ENCODE data around the gene ACTRT2.

The ACTRT2 gene

DNA sequence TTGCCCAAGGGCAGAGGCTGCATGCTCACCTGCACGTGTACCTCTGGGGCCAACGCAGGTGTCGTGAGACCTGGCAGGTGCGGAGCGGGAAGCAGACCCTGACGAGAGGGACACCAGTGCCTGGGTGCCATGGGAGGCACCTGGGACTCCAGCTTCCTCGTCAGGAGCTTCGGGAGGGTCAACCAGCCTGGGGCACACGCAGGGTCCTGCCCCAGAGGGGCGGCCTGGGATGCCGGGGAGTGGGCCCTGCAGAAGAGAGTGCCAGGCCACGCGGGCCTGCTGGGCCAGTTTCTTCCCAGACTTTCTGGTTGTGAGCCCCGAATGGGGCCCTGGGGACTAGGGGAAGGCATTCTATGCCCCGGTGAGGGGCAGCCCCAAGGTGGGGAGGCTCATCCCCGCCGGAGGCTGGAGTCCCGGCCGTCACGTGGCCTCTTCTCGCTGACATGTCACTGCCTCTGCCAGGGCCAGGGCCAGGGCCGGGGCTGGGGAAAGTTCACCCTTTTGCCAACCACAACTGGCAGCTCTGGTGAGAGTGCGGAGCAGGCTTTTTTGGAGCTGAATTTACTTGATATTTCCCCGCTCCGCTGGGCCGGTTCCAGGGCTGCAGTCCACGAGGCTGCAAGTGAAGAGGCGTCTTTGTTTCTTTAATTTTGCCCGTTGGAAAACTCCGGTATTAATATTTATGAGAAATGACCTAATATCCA is 38.5 kb upstream of the ACTRT2 start:
- TF ChIP-seq EZH2phosphoT487 (IDR thresholded peaks at IDR 0.05; ENCODE audit: low read length) (no peak), EZH2 (optimal IDR thresholded peaks at IDR 0.05; ENCODE audit: low read depth, low read length) (no peak), CTCF (IDR thresholded peaks at IDR 0.05; ENCODE audit: low read length) (no peak)
- Histone ChIP-seq H3F3A (ENCODE audit: insufficient read depth, low read length) (no peaks in the 10 kb centered on the region), H3K4me3 (ENCODE audit: low read length) (no peak overlapping the region), H3K4me1 (ENCODE audit: low read length) (no peaks in the 10 kb centered on the region), H3K9me3 (replicated peaks; ENCODE audit: insufficient read depth, low read length) (no peaks in the 10 kb centered on the region), H3K36me3 (replicated peaks; ENCODE audit: insufficient read depth, low read length) (no peaks in the 10 kb centered on the region), H3K9ac (ENCODE audit: low read length) (no peak overlapping the region), H2AFZ (ENCODE audit: low read length) (no peak overlapping the region), H3K9me2 (replicated peaks; ENCODE audit: insufficient read depth, low read length) (no peaks in the 10 kb centered on the region), H3K4me2 (ENCODE audit: low read depth, low read length) (no peak overlapping the region), H3K79me2 (ENCODE audit: low read length) (no peaks in the 10 kb centered on the region), H3K27me3 (replicated peaks; ENCODE audit: insufficient read depth, low read length) (peaks cover 78% of the 10 kb centered on the region), H4K20me1 (ENCODE audit: insufficient read depth, low read length) (no peaks in the 10 kb centered on the region), H3K27ac (ENCODE audit: low read length) (no peak overlapping the region)
- DNase-seq, result no peak

GRCh38 chr1:2983319-2983705 is 38.0 kb upstream of the ACTRT2 start:
- no peak overlapping the region for H3K4me2 ChIP-seq (ENCODE audit: low read depth, low read length)
- no peak for DNase-seq
- H3K79me2 ChIP-seq (ENCODE audit: low read length), result no peaks in the 10 kb centered on the region
- H3K9ac ChIP-seq (ENCODE audit: low read length), result no peak overlapping the region
- TF ChIP-seq EZH2 (optimal IDR thresholded peaks at IDR 0.05; ENCODE audit: low read depth, low read length), result no peak
- H3K27ac ChIP-seq (ENCODE audit: low read length), result no peak overlapping the region
- H3K4me1 ChIP-seq (ENCODE audit: low read length), result no peaks in the 10 kb centered on the region
- no peaks in the 10 kb centered on the region for H3K9me3 ChIP-seq (replicated peaks; ENCODE audit: insufficient read depth, low read length)
- H4K20me1 ChIP-seq (ENCODE audit: insufficient read depth, low read length), result no peaks in the 10 kb centered on the region
- peaks cover 83% of the 10 kb centered on the region for H3K27me3 ChIP-seq (replicated peaks; ENCODE audit: insufficient read depth, low read length)
- H3F3A ChIP-seq (ENCODE audit: insufficient read depth, low read length), result no peaks in the 10 kb centered on the region
- no peaks in the 10 kb centered on the region for H3K36me3 ChIP-seq (replicated peaks; ENCODE audit: insufficient read depth, low read length)
- no peak overlapping the region for H3K4me3 ChIP-seq (ENCODE audit: low read length)
- no peak overlapping the region for H2AFZ ChIP-seq (ENCODE audit: low read length)
- H3K9me2 ChIP-seq (replicated peaks; ENCODE audit: insufficient read depth, low read length), result no peaks in the 10 kb centered on the region

DNA sequence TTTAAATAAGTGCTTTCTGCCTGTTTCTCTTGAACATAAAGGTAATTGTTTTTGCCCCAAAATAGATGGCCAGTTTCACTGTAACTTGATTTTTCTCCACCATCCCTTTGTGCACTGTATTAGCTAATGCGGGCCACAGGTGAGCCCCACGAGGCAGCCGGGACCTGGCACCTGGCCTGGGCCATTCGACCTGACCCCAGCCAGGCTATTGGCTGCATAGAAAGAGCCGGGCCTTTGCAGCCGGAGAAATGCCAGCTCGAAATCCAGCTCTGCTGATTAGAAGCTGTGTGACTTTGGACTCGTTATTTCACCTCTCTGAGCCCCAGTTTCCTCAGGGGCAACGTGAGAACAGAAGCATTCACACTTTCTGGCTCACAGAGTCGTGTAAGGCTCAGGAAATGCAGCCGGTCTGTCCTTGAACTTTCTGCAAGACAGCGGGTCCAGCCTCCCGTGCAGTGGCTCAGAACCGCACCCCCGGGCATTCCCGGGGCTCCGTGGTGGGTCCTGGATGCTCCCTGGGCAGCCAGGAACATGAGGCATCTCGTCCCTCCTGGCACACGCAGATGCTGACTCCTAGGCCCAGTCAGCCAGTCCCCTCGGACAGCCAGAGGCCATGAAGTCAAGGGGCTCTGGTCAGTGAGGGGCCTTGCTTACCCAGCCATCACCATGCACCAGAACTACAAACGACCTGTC is 37.4 kb upstream of the ACTRT2 start:
- Histone ChIP-seq H3K9me2 (replicated peaks; ENCODE audit: insufficient read depth, low read length) (no peaks in the 10 kb centered on the region), H3K9ac (ENCODE audit: low read length) (no peak overlapping the region), H3K4me1 (ENCODE audit: low read length) (no peaks in the 10 kb centered on the region), H3K27ac (ENCODE audit: low read length) (no peak overlapping the region), H3K9me3 (replicated peaks; ENCODE audit: insufficient read depth, low read length) (no peaks in the 10 kb centered on the region), H3K36me3 (replicated peaks; ENCODE audit: insufficient read depth, low read length) (no peaks in the 10 kb centered on the region), H3F3A (ENCODE audit: insufficient read depth, low read length) (no peaks in the 10 kb centered on the region), H3K4me2 (ENCODE audit: low read depth, low read length) (no peak overlapping the region), H4K20me1 (ENCODE audit: insufficient read depth, low read length) (no peaks in the 10 kb centered on the region), H3K27me3 (replicated peaks; ENCODE audit: insufficient read depth, low read length) (peaks cover 88% of the 10 kb centered on the region), H2AFZ (ENCODE audit: low read length) (no peak overlapping the region), H3K79me2 (ENCODE audit: low read length) (no peaks in the 10 kb centered on the region), H3K4me3 (ENCODE audit: low read length) (no peak overlapping the region)
- no peak for DNase-seq
- TF ChIP-seq EZH2phosphoT487 (IDR thresholded peaks at IDR 0.05; ENCODE audit: low read length), result no peak
- TF ChIP-seq EZH2 (optimal IDR thresholded peaks at IDR 0.05; ENCODE audit: low read depth, low read length), result no peak
- TF ChIP-seq CTCF (IDR thresholded peaks at IDR 0.05; ENCODE audit: low read length), result no peak
